NCI-H1417 (cell line): Measurements from ENCODE around the gene NUTM1.
"Not testable (repeated sequence)": the region's sequence is repeated elsewhere in the genome, so short reads cannot be mapped to it uniquely, and the experiment has no call there.

ENCODE experiments used
- DNase-seq, 3 experiments: peaks; one replicate each; lab custom pipeline; 2025; lab: John Stamatoyannopoulos, UW

The NUTM1 gene

DNA sequence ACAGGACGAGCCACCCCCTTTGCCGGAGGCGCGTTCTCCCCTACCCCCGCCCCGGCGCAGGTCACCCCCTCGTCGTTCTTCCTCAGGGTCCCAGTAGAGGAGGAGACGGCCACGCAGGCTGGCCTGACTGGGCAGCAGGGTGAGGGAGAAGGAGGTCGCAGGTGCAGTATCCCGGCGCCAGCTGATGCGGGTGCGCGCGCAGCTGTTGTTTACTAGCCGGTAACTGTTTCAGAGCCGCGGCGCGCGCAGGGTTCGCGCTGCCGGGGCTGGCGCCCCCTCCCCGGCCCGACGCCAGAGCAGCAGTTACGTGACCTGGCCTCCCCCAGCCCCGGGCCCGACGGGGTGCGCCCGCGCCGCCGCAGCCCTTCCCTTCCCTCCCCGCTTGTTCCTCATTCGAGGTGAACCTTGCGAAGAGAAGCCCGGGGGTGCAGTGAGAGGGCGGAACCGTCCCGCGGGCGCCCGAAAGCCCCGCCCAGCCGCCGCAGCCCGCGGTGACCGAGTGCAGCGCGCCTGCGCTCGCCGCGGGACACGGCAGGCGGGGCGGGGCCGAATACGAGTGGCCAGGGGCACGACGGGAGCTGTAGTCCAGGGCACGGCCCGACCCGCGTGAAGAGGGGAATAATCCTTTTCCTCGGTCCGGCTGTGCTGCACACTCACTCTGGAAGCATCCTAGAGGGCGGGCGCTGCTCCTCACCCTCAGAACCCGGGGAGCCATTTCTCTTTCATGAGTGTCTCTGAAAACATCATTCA, 5.4 kb upstream of the NUTM1 start, which contains the start of gene SLC12A6:
Gene SLC12A6, minus strand, starts transcription at position 225 of the 750 bp plus-strand sequence. CDS start 1,101 bp downstream, outside the sequence.
- DNase-seq: peak; percentile 81 to 99 (median 97)

DNA sequence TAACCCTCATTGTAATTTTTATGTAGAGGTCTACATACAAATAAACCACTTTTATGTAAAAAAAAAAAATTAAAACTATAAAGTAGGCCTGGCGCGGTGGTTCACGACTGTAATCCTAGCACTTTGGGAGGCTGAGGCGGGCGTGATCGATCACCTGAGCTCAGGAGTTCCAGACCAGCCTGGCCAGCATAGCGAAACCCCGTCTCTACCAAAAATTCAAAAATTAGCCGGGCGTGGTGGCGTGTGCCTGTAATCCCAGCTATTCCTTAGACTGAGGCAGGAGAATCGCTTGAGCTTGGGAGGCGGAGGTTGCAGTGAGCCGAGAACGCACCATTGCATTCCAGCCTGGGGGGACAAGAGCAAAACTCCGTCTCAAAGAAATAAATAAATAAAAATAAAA, 4.8 kb upstream of the NUTM1 start:
- DNase-seq: no peak

DNA sequence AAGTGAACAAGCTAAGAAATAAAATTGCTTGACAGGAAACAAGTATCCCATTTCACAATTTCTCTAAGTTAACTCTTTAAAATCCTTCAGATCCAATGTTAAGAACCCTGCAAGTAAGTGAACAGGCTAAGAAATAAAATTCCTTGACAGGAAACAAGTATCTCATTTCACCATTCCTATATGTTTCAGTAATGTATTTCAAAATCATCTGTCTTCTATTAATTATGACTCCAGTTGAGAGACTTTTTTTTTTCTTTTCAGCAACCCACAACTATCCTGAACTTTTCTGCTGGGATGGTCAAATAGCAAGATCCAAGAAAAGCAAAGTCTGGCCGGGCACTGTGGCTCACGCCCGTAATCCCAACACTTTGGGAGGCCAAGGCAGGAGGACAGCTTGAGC, 3.2 kb upstream of the NUTM1 start:
- DNase-seq: no peak

DNA sequence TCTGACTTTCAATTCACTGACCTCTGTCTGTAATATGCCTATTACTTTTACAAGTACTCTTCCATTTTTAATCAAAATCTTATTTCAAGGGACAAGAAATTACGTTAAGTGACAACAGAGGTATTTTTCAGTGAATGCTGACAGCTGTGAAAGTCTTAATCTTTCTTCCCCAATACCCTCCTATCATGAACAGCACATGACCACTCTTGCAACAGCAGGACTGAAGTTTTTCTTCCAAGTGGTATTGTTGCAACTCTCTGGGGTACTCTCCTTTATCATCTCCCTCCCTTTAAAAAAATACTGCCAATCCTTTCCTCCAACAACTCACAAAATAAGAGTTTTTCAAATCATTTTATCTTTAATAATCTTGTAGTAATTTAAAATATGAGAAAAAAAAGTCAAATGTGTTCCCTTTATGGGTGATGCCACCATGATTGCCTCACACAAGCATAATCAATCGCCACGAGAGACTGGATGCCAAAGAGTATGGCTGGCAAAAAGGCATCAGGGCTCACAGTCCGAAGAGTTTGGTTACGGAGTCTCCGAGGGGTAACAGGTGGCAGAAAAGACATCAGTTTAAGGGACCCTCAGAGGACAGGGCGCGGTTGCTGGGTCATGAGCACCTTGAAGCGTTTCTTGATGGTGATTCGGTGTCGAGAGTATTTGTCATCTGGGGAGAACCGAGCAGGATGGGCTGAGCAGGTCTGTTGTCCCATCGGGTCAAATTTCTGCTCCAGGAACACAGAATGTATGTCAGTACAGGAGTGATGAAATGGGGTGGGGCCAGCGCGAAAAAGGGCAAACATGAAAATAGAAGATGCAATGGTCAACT, 1.5 kb upstream of the NUTM1 start:
- peak in 1 of 3 experiments; percentile 9 for DNase-seq

DNA sequence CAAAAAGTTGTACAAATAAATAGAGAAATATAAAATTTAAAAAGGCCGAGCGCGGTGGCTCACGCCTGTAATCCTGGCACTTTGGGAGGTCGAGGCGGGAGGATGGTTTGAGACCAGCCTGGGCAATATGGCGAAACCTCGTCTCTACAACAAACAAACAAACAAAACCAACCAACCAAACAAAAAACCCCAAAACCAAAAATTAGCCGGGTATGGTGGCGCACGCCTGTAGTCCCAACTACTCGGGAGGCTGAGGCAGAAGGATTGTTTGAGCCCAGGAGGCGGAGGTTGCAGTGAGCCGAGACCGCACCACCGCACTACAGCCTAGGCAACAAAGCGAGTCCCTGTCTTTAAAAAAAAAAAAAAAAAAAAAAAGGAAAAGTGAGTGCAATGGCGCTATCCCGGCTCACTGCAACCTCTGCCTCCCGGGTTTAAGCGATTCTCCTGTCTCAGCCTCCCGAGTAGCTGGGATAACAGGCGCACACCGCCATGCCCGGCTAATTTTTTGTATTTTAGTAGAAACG, 840 bp upstream of the NUTM1 start:
- DNase-seq: peak in 1 of 3 experiments; percentile 65

DNA sequence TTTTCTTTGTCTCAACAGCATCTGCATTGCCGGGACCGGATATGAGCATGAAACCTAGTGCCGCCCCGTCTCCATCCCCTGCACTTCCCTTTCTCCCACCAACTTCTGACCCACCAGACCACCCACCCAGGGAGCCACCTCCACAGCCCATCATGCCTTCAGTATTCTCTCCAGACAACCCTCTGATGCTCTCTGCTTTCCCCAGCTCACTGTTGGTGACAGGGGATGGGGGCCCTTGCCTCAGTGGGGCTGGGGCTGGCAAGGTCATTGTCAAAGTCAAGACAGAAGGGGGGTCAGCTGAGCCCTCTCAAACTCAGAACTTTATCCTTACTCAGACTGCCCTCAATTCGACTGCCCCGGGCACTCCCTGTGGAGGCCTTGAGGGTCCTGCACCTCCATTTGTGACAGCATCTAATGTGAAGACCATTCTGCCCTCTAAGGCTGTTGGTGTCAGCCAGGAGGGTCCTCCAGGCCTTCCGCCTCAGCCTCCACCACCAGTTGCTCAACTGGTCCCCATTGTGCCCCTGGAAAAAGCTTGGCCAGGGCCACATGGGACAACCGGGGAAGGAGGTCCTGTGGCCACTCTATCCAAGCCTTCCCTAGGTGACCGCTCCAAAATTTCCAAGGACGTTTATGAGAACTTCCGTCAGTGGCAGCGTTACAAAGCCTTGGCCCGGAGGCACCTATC, 5.0 kb downstream of the NUTM1 start:
- DNase-seq: no peak

DNA sequence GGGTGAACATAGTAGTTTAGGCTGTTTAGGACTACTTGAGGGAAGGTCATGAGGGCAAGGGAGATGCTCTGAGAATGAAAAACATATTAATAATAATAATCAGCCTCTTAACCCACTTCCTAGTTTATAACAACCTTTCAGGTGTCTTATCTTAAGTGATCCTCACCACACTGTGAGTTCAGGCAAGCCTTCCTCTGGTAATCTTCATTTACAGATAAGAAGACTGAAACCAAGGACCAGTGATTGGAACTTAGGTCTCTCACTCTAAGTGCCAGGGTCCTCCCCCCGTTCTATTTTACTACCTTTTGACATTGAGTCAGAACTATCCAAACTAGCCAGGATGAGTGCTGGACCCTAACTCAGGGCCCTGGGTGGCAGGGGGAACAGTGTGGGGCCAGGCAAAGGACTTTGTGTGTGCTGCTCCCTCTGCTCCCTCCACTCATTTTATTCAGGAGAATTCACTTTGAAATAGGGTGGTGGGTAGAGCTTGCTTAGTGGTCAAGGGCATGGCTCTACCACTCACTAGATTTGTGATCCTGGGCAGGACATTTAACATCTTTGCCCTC, 5.7 kb downstream of the NUTM1 start:
- no peak for DNase-seq

DNA sequence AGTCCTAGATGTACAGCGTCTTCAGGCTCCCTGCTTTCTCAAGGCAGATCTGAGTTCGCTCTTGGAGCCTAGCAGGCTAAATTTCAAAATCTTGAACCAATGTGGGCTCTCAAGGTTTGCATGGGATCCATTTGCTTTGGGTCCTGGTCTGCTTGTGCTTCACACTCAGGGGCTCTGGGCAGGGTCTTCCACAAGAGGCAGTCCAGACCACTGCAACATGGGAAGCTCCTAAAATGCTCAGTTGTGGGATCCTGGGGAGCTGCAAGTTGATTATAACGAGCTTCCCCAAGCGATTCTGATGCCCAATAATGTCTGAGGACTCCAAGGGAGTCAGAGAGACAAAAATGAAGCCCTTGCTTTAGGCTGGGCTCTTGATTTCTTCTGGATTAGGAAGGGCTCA, 6.7 kb downstream of the NUTM1 start:
- no peak for DNase-seq

DNA sequence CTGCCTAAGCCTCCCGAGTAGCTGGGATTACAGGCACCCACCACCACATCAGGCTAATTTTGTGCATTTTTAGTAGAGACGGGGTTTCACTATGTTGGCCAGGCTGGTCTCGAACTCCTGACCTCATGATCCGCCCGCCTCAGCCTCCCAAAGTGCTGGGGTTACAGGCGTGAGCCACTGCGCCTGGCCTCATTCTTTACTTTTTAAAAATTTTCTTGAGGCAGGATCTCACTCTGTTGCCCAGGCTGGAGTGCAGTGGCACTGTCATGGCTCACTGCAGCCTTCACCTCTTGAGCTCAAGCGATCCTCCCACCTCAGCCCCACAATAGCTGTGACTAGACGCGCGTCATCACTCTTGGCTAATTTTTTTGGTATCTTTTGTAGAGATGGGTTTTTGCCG, 9.9 kb downstream of the NUTM1 start:
- not testable (repeated sequence) for DNase-seq

DNA sequence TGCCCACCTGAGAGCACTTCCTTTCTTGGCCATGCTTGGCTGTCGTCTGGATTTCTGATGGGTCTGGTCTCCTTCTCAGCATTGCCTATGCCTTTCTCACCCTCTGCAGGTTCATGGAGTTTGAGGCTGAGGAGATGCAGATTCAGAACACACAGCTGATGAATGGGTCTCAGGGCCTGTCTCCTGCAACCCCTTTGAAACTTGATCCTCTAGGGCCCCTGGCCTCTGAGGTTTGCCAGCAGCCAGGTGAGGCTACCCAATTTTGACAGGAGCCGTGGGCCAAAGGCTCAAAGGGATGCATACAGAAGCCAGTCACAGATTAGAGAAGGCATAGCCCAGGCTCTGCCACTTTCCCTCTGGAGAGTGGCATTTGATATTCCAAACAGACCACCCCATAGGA, 10.5 kb downstream of the NUTM1 start:
- DNase-seq: no peak

DNA sequence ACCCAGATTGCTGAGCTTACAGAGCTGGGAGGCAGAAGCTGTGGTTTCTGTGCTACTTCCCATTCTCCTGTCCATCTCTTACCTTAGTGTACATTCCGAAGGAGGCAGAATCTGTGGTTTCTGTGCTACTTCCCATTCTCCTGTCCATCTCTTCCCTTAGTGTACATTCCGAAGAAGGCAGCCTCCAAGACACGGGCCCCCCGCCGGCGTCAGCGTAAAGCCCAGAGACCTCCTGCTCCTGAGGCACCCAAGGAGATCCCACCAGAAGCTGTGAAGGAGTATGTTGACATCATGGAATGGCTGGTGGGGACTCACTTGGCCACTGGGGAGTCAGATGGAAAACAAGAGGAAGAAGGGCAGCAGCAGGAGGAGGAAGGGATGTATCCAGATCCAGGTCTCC, 11.2 kb downstream of the NUTM1 start:
- DNase-seq: no peak

DNA sequence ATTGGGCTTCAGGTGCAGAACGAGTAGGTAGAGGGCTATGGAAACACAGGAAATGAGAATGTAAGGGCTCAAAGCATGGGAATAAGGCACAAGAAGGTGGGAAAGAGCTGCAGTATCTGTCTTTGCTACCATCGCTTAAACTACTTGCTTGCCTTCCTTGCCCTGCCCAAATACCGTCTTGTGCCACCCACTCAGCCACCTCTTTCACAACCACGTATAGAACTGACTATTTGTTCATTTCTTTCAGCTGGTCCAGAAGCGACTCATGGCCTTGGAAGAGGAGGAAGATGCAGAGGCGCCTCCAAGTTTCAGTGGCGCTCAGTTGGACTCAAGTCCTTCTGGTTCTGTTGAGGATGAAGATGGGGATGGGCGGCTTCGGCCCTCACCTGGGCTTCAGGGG, 12.1 kb downstream of the NUTM1 start:
- DNase-seq: no peak

DNA sequence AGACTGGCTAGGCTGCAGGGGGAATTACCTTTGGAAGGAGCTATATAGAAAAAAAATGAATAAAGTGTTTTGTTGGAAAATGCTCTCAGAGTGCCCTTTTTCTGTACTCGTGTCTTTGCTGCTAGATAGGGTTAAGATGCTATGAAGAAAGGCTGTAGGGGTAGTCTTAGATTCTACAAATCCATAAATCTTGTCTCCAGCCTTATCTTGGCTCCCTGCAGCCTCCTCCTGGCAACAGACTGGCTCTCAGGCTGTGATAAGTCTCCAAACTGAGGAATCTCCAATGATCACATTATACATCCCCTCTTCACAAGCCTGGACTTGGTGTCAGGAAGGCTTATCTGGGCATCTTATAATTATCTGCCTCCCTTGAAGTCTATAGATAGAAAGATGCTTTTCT, 14.5 kb downstream of the NUTM1 start:
- DNase-seq: no peak

DNA sequence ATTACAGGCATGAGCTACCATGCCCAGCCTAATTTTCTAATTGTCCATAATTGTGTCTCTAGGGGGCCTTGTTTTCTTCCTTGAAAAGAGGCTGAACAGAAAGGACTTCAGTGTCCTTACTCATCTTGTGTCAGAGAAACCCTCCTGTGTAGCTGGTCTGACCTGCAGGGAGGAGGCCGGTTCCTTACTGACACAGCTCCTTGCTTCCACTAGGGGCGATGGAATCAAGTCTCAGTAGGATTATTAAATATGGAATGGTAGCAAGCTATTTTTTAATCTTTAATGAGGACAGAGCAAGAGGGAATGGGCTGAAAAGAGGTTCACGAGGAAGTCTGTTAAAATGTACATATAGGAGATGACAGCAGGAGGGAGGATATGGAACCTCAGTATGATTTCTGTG, 15.3 kb downstream of the NUTM1 start:
- DNase-seq: no peak

DNA sequence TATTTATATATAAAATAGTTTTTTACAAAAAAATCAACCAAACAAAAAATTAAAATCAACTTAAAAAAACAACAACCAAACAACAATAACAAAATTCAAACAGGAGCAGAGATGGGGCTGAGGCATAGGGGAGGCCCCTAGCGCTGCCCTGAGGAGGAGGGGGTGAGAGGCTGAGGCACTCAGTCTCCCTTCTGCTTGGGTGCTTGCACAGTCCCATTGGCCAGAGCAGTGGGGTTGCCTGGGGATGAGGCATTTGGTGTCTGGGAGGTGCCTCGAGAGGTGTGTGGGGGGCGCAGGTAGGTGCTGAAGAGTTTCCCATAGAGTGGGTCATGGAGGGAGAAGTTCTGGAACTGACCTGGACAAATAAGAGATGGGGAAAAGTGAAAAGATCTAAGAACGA, 15.8 kb downstream of the NUTM1 start:
- no peak for DNase-seq

DNA sequence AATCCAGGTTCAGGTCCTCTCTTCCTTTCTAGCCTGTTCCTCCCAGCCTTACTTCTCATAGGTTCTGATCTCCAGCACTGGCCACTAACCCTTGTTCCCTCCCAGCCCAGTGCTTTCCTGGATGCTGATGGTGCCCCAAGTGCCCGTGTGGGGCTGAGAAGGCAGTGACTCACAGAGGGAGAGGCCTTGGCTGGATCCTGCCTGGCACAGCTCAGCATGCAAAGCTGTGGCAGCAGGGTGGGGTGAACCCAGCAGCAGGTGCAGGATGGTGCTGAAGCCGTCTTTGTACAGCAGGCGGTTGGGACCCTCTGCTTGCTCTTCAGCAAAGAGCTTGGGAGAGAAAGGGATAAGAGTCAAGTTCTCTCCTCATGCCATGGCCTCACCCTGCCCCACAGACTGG, 16.3 kb downstream of the NUTM1 start:
- DNase-seq: no peak

DNA sequence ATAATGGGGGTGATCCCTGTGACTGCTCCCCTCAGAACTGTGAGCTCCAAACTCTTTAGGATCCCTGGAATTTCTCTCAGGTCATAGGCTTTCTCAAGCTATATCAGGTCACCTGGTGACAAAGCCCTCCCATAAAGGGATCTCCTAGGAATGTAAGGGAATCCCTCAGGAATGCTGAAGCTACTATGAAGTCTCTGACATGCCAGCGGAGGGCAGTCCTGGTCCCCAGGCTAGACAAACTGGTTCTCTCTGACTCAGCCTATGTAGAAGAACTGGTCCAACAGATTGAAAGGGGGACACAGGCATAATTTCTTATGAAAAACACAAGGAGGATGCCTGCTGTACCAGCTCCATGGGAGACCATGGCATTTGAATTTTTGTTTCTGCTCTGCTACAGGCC, 17.2 kb downstream of the NUTM1 start:
- no peak for DNase-seq

DNA sequence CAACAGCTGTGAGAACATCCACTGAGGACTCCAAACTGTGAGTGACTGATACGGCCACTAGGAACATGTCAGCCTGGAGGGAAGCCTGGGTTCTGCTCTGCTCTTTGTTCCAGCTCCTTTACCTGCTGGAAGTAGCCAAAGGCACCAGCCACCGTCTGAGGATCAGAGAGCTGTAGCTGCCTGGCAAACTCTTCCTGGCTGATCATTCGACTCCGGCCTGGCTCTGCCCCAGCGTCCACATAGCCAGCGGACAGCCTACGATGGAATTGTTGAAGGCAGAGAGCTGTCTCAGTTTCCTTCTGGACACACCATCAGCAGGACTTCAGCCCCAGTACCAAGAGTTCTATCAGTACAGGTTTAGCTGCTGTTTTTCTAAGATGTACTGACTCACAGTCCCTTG, 18.2 kb downstream of the NUTM1 start:
- no peak for DNase-seq

DNA sequence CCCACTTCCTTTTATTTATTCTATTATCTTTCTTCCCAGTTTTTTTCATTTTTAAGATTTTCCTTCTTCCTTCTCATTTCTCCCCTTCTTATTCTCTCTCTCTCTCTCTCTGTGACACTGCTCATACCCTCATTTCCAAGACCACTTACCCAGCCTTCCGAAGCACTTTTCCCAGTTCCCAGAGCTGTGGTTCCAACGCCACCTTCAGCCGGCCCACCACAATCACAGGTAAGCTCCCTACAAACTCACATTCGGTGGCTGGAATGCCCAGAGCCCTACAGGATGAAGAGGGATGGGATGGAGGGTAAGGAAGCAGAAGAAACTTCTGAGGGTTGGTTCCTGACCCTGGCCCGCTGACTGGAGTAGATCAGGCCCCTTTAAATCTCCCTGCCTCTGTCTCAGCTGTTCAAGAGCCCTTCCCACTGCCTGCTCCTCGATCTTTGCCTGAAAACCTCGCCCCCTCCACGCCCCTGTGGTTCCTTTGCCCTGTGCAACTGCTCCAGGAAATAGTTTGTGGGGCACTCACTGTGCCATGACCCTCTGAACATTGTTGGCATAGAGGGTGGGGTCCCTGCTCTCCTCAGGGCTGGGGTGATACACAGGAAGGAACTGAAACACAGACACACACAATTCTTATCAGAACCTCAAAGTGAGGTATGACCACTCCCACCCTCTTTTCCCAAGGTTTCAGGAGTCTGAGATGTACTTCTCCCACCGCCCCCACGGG, 19.1 kb downstream of the NUTM1 start:
- no peak for DNase-seq

DNA sequence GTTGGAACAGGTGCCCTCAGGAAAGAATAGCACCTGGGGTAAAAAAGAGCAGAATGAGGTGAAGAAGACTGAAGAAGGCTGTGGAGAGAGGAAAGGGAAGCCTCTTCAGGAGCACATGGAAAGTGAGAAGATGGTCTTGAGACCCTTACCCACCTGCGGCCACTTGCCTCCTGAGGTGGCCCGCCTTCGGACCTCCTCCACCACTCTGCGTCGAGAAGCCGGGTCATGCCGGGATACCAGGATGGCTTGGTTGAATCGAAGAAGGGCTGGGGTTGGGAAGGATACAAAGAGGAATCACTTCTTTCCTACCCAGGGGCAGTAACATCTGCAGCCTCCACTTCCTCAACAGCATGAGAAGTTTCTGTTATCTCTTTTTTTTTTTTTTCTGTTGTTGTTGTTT, 20.9 kb downstream of the NUTM1 start:
- no peak for DNase-seq

DNA sequence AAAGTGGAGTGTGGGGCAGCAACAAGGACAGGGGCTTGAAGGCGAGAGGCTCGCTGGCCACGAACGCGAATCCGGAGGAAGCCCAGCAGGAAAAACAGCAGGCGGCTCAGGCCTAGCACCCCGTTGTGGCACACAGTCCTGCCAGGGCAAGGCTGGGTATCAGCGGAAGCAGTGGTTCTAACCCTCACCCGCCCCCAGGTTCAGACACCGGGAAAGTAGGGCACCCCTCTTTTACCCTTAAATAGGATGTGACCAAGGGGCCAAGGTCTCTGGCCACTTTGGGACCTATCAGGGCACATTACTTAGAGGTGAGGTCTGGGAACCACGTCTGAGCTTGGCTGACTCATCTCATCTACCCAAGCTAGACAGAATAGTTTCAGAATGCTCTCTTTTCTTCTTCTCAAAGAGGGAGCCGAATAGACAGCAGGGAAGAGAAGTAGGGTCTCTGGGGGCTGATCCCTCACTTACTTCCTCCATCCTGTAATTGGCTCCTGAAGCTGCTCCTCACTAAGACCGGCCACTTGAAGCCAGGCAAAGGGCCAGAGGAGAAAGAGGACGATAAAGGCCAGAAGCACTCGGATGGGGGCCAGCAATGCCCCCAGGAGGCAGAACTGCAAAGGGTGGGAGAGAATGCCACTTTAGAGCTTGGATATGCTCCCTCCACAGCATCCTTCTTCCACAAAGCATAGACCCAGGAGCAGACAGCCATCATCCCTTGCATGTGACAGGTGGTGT, 22.1 kb downstream of the NUTM1 start:
- no peak for DNase-seq
